T-helper 1 cell (primary cell): Measurements from ENCODE around the gene ZFYVE21.

Source experiments
- DNase-seq, 5 donors: peaks; one replicate each; pipeline ENCODE4 v3.0.0-alpha.2; 2012 to 2020

ZFYVE21 gene

GRCh38 chr14:103726474-103726873 is 10.9 kb downstream of the ZFYVE21 start:
- DNase-seq, result no peak

GRCh38 chr14:103727313-103727980 is 11.8 kb downstream of the ZFYVE21 start:
- DNase-seq, result no peak

- no peak for DNase-seq
These were observed 12.5 kb downstream of the ZFYVE21 start for GRCh38 chr14:103728141-103728540.

- no peak for DNase-seq
These were observed 13.1 kb downstream of the ZFYVE21 start for GRCh38 chr14:103728721-103729120.

- no peak for DNase-seq
These were observed 14.2 kb downstream of the ZFYVE21 start for GRCh38 chr14:103729496-103730448.

- no peak for DNase-seq
These were observed 15.0 kb downstream of the ZFYVE21 start for GRCh38 chr14:103730490-103731035.

GRCh38 chr14:103731481-103731880 is 15.9 kb downstream of the ZFYVE21 start:
- DNase-seq, result no peak

- no peak for DNase-seq
These were observed 16.6 kb downstream of the ZFYVE21 start for GRCh38 chr14:103731916-103732867.

- DNase-seq, result no peak
These were observed 17.4 kb downstream of the ZFYVE21 start for GRCh38 chr14:103732868-103733620.

- no peak for DNase-seq
These were observed 18.0 kb downstream of the ZFYVE21 start for GRCh38 chr14:103733651-103734050.

GRCh38 chr14:103734081-103734888 is 18.7 kb downstream of the ZFYVE21 start:
- DNase-seq, result no peak

GRCh38 chr14:103735022-103735421 is 19.4 kb downstream of the ZFYVE21 start:
- DNase-seq, result no peak

GRCh38 chr14:103735439-103735814 is 19.8 kb downstream of the ZFYVE21 start:
- DNase-seq, result no peak

GRCh38 chr14:103735815-103736545 is 20.4 kb downstream of the ZFYVE21 start:
- DNase-seq, result no peak

GRCh38 chr14:103736546-103737431 is 21.2 kb downstream of the ZFYVE21 start:
- no peak for DNase-seq

- DNase-seq, result no peak
These were observed 21.9 kb downstream of the ZFYVE21 start for GRCh38 chr14:103737432-103738045.

- no peak for DNase-seq
These were observed 22.6 kb downstream of the ZFYVE21 start for GRCh38 chr14:103738166-103738565.

- DNase-seq, result no peak
These were observed 23.3 kb downstream of the ZFYVE21 start for GRCh38 chr14:103738701-103739451.
